ENCODE data around the gene TPO.

GRCh38 chr2:1405967-1406366 is 7.3 kb upstream of the TPO start:
- TF ChIP-seq EGR1 (IDR thresholded peaks at IDR 0.05; ENCODE audit: low read depth in 2 of 2) = no peak
- TF ChIP-seq CTCF (IDR thresholded peaks at IDR 0.05; ENCODE audit: low read depth, low read length, missing input control) = no peak
- no peak for TF ChIP-seq MAX (IDR thresholded peaks at IDR 0.05)
- no peak for TF ChIP-seq JUND (IDR thresholded peaks at IDR 0.05)
- TF ChIP-seq REST (IDR thresholded peaks at IDR 0.05) = no peak
- no peak for TF ChIP-seq GABPA (IDR thresholded peaks at IDR 0.05 in 1 of 2, conservative IDR thresholded peaks at IDR 0.05 in 1 of 2)
- no peak for TF ChIP-seq YY1 (IDR thresholded peaks at IDR 0.05)
- no peak for TF ChIP-seq TAF1 (conservative IDR thresholded peaks at IDR 0.05)
- TF ChIP-seq ZBTB33 (IDR thresholded peaks at IDR 0.05) = no peak

All from liver (tissue), 3 donors.